Testis (tissue), 3 donors: ENCODE measurements around the gene MTA1. TPM values are rescaled to one million over a fixed set of nuclear protein-coding genes. Genes with fewer than 3 reads are reported as not detected.

Experiments
- DNase-seq: peaks from one replicate; pipeline ENCODE4 v3.0.0-alpha.2; 2019
- H3K27ac ChIP-seq, 2 donors: fragments of 200-600 bp; sonication (generic); one replicate each; pipeline ENCODE4 v1.5.1; 2019
- H3K27me3 ChIP-seq: fragments of 200-600 bp; sonication (generic); one replicate; pipeline ENCODE4 v1.5.1; 2019
- H3K36me3 ChIP-seq: fragments of 200-600 bp; sonication (generic); one replicate; pipeline ENCODE4 v1.5.1; 2017; ENCODE audit warnings: low read depth; ENCODE audit errors: missing control alignments
- H3K4me1 ChIP-seq: fragments of 200-600 bp; sonication (generic); one replicate; pipeline ENCODE4 v1.5.1; 2019
- H3K4me3 ChIP-seq, 2 donors: fragments of 200-600 bp; sonication (generic); one replicate each; pipeline ENCODE4 v1.5.1; 2017 to 2019
- H3K9me3 ChIP-seq: fragments of 200-600 bp; sonication (generic); one replicate; pipeline ENCODE4 v1.5.1; 2017
- POLR2A ChIP-seq: fragments of 450-650 bp; IDR thresholded peaks from one replicate; pipeline ENCODE4 v1.6.1; 2017; ENCODE audit warnings: antibody characterized with exemption, mild to moderate bottlenecking, moderate library complexity
- WGBS, 2 donors: methylation state at CpG; one replicate each; pipeline ENCODE4 v1.1.5; 2018; 5-methylcytosine and 5-hydroxymethylcytosine counted together
- intact Hi-C: fragments of 100-400 bp; cut with DNase I; formaldehyde crosslinking; loops from one replicate; pipeline ENCODE4 v1.15.1; 2023; ENCODE audit warnings: low total_unique reads
- polyA plus RNA-seq: library from polyadenylated mRNA; stranded (reverse); fragments of 350-450 nt; fragmentation: Illumina TruSeq; extraction: RNeasy Lipid Tissue Mini Kit (QIAGEN cat#74804); gene quantifications from one replicate; pipeline ENCODE4 v1.2.3, GENCODE V29; 2014; ENCODE audit warnings: low read depth, low replicate concordance; ENCODE audit not compliant: insufficient read depth
- total RNA-seq, 2 donors: library from RNA; depleted of rRNA; stranded (reverse); fragments of >200 nt; gene quantifications; one replicate each; pipeline ENCODE4 v1.2.3, GENCODE V29; 2016
- TF ChIP-seq, protein P1 (sequence below), 3 experiments: fragments of 450-650 bp in 2 of 3; fragments of 200-600 bp in 1 of 3; sonication (generic) in 1 of 3; IDR thresholded peaks; one replicate each; pipeline ENCODE4 v1.5.1; 2016 to 2019; ENCODE audit warnings: antibody characterized with exemption in 3 of 3, mild to moderate bottlenecking in 2 of 3, moderate library complexity in 1 of 3

The MTA1 gene
- total and polyA plus RNA-seq, 3 donors from 2014 or later, result 118 to 135 (median 120) TPM

- TF ChIP-seq, protein P1, sequence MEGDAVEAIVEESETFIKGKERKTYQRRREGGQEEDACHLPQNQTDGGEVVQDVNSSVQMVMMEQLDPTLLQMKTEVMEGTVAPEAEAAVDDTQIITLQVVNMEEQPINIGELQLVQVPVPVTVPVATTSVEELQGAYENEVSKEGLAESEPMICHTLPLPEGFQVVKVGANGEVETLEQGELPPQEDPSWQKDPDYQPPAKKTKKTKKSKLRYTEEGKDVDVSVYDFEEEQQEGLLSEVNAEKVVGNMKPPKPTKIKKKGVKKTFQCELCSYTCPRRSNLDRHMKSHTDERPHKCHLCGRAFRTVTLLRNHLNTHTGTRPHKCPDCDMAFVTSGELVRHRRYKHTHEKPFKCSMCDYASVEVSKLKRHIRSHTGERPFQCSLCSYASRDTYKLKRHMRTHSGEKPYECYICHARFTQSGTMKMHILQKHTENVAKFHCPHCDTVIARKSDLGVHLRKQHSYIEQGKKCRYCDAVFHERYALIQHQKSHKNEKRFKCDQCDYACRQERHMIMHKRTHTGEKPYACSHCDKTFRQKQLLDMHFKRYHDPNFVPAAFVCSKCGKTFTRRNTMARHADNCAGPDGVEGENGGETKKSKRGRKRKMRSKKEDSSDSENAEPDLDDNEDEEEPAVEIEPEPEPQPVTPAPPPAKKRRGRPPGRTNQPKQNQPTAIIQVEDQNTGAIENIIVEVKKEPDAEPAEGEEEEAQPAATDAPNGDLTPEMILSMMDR (IDR thresholded peaks at IDR 0.05), result no peak
- no peak for TF ChIP-seq POLR2A
These were observed 44.9 kb downstream of the MTA1 start for GRCh38 chr14:105464501-105464900.

DNA sequence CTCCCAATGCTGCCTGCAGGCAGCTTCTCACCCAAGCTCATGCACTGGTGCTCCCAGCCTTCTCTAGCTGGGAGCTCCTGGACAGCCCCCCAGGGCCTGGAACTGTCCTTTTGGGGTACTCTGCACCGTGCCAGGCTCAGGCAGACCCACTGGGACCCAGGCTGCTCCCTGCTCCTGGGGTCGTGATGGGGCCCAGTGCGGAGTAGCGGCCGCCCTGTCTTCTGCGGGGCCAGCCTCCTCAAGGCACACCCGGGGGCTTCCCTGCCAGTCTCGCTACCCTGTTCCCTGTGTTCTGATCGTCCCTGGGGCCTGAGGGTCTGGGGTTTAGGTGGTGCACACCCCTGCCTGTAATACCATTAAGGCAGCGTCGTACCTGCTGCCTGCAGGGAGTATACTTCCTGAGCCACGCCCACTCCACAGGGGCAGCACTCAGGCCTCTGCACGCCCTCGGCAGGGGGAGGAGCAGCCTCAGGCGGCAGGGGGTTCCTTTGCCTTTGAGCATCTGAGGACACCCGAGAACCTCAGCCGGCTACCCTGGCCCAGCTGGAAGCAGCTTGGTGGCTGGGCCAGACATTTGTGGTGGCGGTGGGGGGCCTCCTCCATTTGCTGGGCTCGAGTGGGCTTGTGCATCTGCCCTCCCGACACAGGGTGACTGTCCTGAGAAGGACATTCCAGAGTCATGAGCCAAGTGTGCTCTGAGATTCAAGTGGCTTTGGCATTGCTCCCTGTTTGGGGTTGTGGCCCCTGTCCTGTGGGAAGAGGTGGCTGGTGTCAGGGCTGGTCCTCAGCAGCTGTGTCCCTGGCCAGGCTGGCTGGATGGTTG, 45.8 kb downstream of the MTA1 start:
- Histone ChIP-seq H3K9me3 (no peaks in the 10 kb centered on the region), H3K27ac (no peak overlapping the region), H3K36me3 (no peaks in the 10 kb centered on the region), H3K4me1 (peaks cover 8% of the 10 kb centered on the region), H3K4me3 (no peak overlapping the region), H3K27me3 (no peaks in the 10 kb centered on the region)
- TF ChIP-seq, protein P1 (IDR thresholded peaks at IDR 0.05), result no peak
- no peak for TF ChIP-seq POLR2A
- WGBS, 2 donors, result 81 to 83% methylated on average over 11 to 20 of the region's 20 CpGs
- intact Hi-C loops, result no loop called here
- DNase-seq, result no peak

More at GRCh38 chr14:105464501-105464900, 44.9 kb downstream of the MTA1 start:
- Histone ChIP-seq H3K27me3 (no peaks in the 10 kb centered on the region), H3K27ac (no peak overlapping the region), H3K9me3 (no peaks in the 10 kb centered on the region), H3K4me3 (no peak overlapping the region), H3K4me1 (peaks cover 8% of the 10 kb centered on the region), H3K36me3 (no peaks in the 10 kb centered on the region)
- 94 to 95% methylated on average over 24 to 33 of the region's 33 CpGs for WGBS, 2 donors
- intact Hi-C loops, result no loop called here
- DNase-seq, result no peak

DNA sequence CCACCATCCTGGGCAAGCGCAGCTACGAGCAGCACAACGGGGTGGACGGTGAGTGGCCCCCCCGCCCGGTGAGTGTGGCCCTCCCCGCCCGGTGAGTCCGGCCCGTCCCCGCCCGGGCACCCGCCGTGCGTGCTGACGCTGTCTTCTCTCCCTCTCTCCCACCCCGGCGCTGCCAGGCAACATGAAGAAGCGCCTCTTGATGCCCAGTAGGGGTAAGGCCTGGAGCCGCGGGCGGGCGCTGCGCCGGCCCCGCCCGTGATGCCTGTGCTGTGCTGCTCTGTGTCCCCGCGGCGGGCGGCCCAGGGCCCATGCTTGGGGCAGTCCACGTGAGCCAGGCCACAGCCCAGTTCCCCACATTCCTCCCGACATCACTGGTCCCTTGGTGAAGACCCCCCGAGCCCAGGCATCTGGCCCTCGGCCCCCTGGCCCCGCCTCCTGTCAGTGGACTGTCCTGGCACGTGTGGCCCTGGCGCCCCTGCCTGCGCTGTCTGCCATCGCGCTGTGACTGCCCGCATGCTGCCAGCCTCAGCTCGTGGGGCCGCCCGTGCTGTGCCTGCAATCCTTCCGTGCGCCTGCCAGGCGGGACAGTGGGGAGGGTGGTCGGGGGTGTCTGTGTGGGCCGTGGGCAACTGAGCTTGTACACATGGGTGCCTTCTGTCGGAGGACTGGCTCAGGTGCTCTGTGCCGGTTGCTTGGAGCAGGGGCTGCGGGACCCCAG, 47.1 kb downstream of the MTA1 start:
- peaks cover 17% of the 10 kb centered on the region for H3K4me1 ChIP-seq
- DNase-seq, result no peak
- no peaks in the 10 kb centered on the region for H3K36me3 ChIP-seq
- no peaks in the 10 kb centered on the region for H3K27me3 ChIP-seq
- WGBS, 2 donors, result 92% methylated on average over 31 to 52 of the region's 53 CpGs
- H3K27ac ChIP-seq, result no peak overlapping the region
- no peak overlapping the region for H3K4me3 ChIP-seq
- intact Hi-C loops, result no loop called here
- no peaks in the 10 kb centered on the region for H3K9me3 ChIP-seq
- no peak for TF ChIP-seq POLR2A
- TF ChIP-seq, protein P1 (IDR thresholded peaks at IDR 0.05), result no peak

DNA sequence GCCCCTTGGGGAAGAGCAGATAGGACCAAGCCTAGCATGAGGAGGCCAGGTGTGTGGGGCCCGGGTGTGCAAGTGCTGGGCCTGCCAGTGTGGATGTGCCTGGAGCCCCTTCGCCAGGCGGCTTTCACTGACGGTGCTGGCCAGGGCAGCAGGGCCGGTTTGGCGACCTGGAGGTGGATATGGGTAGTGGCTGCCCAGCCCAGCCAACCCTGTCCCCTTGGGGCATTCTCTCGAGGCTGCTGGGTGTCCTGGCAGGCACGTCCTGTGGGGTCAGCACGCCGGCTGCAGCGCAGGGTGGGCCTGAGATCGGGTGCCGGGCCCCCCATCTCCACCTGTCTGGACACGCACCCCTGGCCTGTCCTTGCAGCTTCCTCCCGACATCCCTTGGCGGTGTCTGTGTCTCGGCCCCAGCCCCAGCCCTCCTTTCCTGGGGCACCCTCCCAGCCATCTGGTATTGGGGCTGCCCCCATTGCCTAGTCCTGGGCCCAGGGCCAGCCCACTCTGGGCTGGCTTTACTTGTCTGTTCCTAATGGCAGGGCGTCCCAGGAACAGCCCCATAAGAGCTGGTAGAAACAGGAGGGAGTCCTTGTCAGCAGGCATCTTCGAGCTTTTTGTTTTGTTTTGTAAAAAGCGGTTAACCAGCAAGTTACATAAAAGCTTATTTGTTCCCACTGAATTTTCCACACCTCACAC, 47.8 kb downstream of the MTA1 start:
- WGBS, 2 donors, result 90 to 92% methylated on average over 13 to 20 of the region's 20 CpGs
- Histone ChIP-seq H3K4me1 (peaks cover 20% of the 10 kb centered on the region), H3K27me3 (no peaks in the 10 kb centered on the region), H3K4me3 (no peak overlapping the region), H3K9me3 (no peaks in the 10 kb centered on the region), H3K36me3 (no peaks in the 10 kb centered on the region), H3K27ac (no peak overlapping the region)
- TF ChIP-seq, protein P1 (IDR thresholded peaks at IDR 0.05), result no peak
- intact Hi-C loops, result no loop called here
- no peak for DNase-seq
